HUES6 (cell line): Measurements from ENCODE around the gene PEX7.
A peak's percentile ranks its signal among the peaks of the same experiment; 100 is the strongest.
"Not testable (repeated sequence)": the region's sequence is repeated elsewhere in the genome, so short reads cannot be mapped to it uniquely, and the experiment has no call there.

ENCODE experiments used
- H3K27ac ChIP-seq: 2 replicates; pipeline ENCODE4 v1.7.0; 2013; ENCODE audit warnings: low read depth, mild to moderate bottlenecking, low read length, inconsistent platforms
- H3K27me3 ChIP-seq: 2 replicates; pipeline ENCODE4 v1.6.1; 2013; ENCODE audit warnings: low read length; ENCODE audit not compliant: control insufficient read depth, insufficient read depth
- H3K36me3 ChIP-seq: 2 replicates; pipeline ENCODE4 v1.6.1; 2013; ENCODE audit warnings: low read length; ENCODE audit not compliant: control insufficient read depth, insufficient read depth
- H3K4me1 ChIP-seq: 2 replicates; pipeline ENCODE4 v1.6.1; 2013; ENCODE audit warnings: low read length; ENCODE audit not compliant: control insufficient read depth, insufficient read depth
- H3K4me3 ChIP-seq: 2 replicates; pipeline ENCODE4 v1.5.1; 2013; ENCODE audit warnings: low read depth, low read length
- H3K9ac ChIP-seq: one replicate; pipeline ENCODE4 v1.6.1; 2013; ENCODE audit warnings: mild to moderate bottlenecking, low read length
- H3K9me3 ChIP-seq: 2 replicates; pipeline ENCODE4 v1.6.1; 2013; ENCODE audit warnings: low read depth, low read length; ENCODE audit not compliant: control insufficient read depth, insufficient read depth

The PEX7 gene

GRCh38 chr6:136783021-136783420, 39.4 kb upstream of the PEX7 start:
- Histone ChIP-seq H3K9me3 (no peaks in the 10 kb centered on the region), H3K27ac (no peak overlapping the region)

DNA sequence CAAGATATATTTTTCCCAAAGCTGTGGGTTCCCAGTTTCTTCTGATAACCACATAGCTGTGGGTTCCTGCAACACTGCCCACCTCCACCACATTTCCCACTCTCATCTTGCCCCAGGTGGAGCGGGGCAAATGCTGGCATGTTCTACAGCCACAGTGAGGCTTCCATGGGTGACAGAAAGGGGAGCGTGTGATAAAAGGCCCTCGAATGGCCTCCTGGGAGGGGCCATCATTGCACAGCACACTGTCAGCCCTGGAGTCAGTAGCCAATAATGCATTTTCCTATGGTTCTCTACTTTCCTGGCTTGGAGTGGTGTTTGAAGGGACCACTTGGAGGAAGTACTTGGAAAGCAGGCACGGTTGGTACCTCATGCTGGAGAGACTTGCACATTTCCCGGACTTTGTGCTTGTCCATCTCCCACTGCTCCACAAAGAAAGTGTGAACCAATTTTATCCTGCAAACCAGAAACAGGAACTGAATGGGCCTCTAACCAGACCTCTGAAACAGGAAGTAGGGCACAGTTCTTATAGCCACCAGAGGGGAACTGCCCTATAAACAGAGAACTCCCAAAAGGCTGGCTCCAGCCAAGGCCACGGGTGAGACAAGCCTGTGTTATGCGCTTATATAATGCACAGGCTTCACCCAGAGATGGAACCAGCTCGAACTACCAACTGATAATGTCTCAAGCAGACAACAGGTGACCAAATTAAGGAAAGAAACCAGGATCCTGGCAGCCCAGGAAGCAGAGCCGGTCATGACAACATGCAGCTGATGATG, 38.7 kb upstream of the PEX7 start:
- H3K9ac ChIP-seq, result no peak overlapping the region
- no peaks in the 10 kb centered on the region for H3K9me3 ChIP-seq
- no peak overlapping the region for H3K27ac ChIP-seq
- no peaks in the 10 kb centered on the region for H3K4me1 ChIP-seq
- H3K36me3 ChIP-seq, result no peaks in the 10 kb centered on the region
- no peak overlapping the region for H3K4me3 ChIP-seq
- H3K27me3 ChIP-seq, result no peaks in the 10 kb centered on the region; the same call in 1 of the 2 replicates

More at GRCh38 chr6:136783021-136783420, 39.4 kb upstream of the PEX7 start:
- no peaks in the 10 kb centered on the region for H3K36me3 ChIP-seq
- no peaks in the 10 kb centered on the region for H3K4me1 ChIP-seq
- no peak overlapping the region for H3K4me3 ChIP-seq
- H3K27me3 ChIP-seq, result no peaks in the 10 kb centered on the region; the same call in 1 of the 2 replicates
- H3K9ac ChIP-seq, result no peak overlapping the region

- Histone ChIP-seq H3K9ac (no peak overlapping the region), H3K4me3 (no peak overlapping the region), H3K27me3 (peaks cover 2% of the 10 kb centered on the region), H3K27ac (no peak overlapping the region), H3K36me3 (no peaks in the 10 kb centered on the region), H3K9me3 (no peaks in the 10 kb centered on the region), H3K4me1 (no peaks in the 10 kb centered on the region)
Measured at GRCh38 chr6:136784271-136784664, 38.1 kb upstream of the PEX7 start.

DNA sequence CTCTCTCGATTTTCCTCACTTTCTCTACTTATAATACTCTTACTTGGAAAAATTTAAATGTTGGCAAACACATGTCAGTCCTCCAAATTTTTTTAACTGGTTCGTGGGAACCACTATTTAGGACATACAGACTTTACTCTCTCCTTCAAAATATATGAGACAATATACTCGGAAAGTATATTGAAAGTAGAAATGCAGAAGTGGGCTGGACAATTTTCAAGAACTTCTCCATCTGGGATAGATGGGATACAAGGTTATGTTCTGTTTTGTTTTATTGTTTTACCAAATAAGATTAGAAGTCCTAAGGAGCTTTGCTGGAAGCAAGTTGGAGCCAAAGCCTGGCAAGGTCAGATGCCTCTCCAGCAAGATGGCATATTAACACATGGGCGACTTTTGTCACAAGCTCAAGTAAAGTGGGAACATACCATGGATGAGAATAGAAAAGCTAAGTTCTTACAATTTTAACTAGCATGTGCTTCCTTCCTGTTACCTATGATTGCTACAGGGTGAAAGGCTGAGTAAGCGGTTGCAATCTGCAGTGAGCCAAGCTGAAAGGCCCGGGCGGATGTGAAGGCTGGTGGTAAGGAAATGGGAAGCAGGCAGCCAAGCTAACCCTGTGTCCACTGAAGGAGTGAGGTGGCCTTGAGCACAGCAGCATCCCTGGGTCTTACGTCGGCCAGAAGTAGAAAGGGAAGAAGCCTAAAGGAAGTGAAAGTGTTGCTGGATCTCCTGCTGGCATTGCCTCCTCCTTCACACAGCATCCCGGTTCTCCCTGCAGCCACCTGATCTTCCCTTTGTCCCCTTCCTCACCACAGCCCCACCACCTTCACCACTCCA, 37.3 kb upstream of the PEX7 start:
- H3K9me3 ChIP-seq, result no peaks in the 10 kb centered on the region
- no peaks in the 10 kb centered on the region for H3K36me3 ChIP-seq
- H3K27me3 ChIP-seq, result peaks cover 11% of the 10 kb centered on the region
- H3K4me1 ChIP-seq, result no peaks in the 10 kb centered on the region
- no peak overlapping the region for H3K9ac ChIP-seq
- no peak overlapping the region for H3K4me3 ChIP-seq
- no peak overlapping the region for H3K27ac ChIP-seq

- Histone ChIP-seq H3K27me3 (peaks cover 26% of the 10 kb centered on the region), H3K4me1 (0 out of 2 replicates have a peak, but pooled peaks cover 2% of the 10 kb centered on the region), H3K36me3 (no peaks in the 10 kb centered on the region), H3K9ac (no peak overlapping the region), H3K27ac (no peak overlapping the region), H3K4me3 (no peak overlapping the region), H3K9me3 (no peaks in the 10 kb centered on the region)
Measured at GRCh38 chr6:136786658-136787057, 35.7 kb upstream of the PEX7 start.

DNA sequence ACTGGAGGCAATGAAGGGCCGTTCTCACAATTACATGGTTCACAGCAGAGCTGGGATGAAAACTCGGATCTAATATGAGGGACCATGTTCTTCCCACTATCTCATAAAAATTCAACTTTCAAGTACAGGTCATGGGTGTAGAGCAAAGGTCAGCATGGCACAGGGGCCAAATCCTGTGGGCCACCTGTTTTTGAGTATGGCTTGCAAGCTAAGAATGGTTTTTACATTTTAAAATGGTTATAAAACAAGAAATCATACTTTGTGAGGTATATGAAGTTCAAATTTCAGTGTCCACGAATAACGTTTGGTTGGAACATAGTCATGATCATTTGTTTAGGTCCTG, 34.7 kb upstream of the PEX7 start:
- no peak overlapping the region for H3K4me3 ChIP-seq
- H3K4me1 ChIP-seq, result 0 out of 2 replicates have a peak, but pooled peaks cover 2% of the 10 kb centered on the region
- H3K9me3 ChIP-seq, result no peaks in the 10 kb centered on the region
- no peak overlapping the region for H3K27ac ChIP-seq
- peaks cover 36% of the 10 kb centered on the region for H3K27me3 ChIP-seq
- no peaks in the 10 kb centered on the region for H3K36me3 ChIP-seq
- no peak overlapping the region for H3K9ac ChIP-seq

GRCh38 chr6:136788069-136788902, 34.1 kb upstream of the PEX7 start:
- H3K36me3 ChIP-seq, result no peaks in the 10 kb centered on the region
- no peaks in the 10 kb centered on the region for H3K9me3 ChIP-seq
- peaks cover 42% of the 10 kb centered on the region for H3K27me3 ChIP-seq
- H3K9ac ChIP-seq, result no peak overlapping the region
- H3K27ac ChIP-seq, result no peak overlapping the region
- H3K4me3 ChIP-seq, result no peak overlapping the region
- H3K4me1 ChIP-seq, result 0 out of 2 replicates have a peak, but pooled peaks cover 5% of the 10 kb centered on the region

DNA sequence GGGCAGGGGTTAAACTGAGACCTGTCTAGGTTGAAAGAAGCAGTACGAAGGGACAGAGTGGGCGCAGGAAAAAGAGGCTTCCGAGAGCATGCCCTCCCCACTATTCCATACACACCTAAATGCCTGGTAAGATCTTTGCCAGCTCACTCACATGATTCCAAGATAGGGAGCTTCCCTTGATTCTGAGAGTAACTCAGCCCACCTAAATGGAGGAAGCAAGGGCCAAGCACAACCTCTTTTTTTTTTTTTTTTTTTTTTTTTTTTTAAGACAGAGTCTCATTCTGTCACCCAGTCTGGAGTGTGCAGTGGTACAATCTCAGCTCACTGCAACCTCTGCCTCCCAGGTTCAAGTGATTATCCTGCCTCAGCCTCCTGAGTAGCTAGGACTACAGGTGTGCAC, 33.0 kb upstream of the PEX7 start:
- not testable (repeated sequence) for H3K4me1 ChIP-seq, H3K9ac ChIP-seq, H3K27ac ChIP-seq, H3K36me3 ChIP-seq, H3K9me3 ChIP-seq, H3K4me3 ChIP-seq
- peaks cover 49% of the 10 kb centered on the region for H3K27me3 ChIP-seq

DNA sequence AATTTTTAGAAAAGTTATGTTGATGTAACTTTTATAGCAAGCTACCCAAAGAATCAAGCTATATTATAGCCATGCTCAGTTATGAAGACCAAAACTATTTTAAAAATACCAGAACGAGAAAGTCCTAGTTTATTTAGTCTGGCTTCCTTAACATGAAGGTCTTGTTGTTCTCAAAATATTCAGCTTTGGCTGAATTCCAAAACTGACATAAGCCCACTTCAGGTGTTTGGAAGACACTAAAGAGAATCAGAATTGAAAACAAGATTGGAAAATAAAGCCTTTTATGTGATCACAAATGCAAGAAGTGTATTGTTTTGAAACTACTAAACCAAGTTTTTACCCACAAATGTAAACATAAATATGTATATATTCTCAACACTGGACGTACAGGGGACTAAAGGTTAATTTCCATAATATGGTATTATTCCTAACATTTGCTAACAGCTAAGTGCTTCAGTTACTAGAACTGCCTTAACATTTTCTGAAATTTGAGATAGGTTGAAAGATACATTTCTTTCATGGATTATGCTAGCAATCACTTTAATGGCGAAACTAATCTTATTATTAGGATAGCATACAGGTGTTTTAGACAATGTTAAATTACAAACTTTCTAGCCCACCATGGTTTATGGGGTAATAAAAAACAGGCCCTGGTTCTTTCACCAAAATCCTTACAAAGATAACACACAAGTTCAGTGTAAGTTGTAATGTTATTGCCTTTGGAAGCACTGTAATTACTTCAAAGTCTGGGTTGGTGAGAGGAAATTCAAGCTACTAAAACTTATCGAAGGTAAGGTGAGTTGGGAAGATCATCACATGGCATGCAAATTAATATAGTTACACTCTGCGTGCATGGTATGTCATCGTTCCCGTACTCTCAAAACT, 31.7 kb upstream of the PEX7 start:
- Histone ChIP-seq H3K36me3 (no peaks in the 10 kb centered on the region), H3K9me3 (no peaks in the 10 kb centered on the region), H3K4me1 (0 out of 2 replicates have a peak, but pooled peaks cover 7% of the 10 kb centered on the region), H3K27ac (no peak overlapping the region), H3K4me3 (peak overlapping the region; percentile 83), H3K27me3 (peaks cover 49% of the 10 kb centered on the region), H3K9ac (no peak overlapping the region)
